ENCODE results near the gene MYT1. TPM values are rescaled to one million over a fixed set of nuclear protein-coding genes. Genes with fewer than 3 reads are reported as not detected.

MYT1 gene
- total and polyA plus RNA-seq, 9 of the 15 experiments (the other 6 are each of a cell fraction or from before 2014, with no cell fraction given): 0.02 to 0.12 (median 0.06) TPM; not detected in 4

DNA sequence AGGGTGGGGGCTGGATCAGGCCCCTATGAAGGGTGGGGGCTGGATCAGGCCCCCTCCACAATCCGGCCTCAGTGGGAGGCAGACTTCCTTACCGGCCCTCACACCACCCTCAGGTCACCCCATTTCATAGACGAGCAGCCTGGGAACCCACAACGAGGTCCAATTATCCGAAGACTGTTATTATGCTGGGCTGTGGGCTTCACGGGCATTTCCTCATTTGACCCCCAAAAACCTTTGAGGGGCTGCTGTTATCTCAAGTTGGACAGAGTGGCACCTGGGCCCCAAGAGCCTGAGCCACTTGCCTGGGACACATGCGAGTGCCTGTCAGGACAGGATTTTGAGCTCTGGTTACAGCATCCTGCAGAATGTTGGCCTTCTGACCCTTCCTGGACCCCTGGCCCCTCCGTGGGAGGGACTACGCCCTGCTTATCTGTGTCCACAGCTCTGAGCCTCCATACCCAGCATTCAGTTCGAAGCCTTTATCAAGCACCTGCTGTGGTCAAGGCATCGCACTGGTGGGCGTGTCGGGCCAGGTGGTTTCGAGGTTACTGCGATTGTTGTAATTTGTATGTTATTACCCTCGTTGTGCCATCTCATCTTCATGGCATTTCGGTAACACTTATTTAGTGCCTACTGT is 56.8 kb downstream of the MYT1 start (continued):
- TF ChIP-seq, protein P1, sequence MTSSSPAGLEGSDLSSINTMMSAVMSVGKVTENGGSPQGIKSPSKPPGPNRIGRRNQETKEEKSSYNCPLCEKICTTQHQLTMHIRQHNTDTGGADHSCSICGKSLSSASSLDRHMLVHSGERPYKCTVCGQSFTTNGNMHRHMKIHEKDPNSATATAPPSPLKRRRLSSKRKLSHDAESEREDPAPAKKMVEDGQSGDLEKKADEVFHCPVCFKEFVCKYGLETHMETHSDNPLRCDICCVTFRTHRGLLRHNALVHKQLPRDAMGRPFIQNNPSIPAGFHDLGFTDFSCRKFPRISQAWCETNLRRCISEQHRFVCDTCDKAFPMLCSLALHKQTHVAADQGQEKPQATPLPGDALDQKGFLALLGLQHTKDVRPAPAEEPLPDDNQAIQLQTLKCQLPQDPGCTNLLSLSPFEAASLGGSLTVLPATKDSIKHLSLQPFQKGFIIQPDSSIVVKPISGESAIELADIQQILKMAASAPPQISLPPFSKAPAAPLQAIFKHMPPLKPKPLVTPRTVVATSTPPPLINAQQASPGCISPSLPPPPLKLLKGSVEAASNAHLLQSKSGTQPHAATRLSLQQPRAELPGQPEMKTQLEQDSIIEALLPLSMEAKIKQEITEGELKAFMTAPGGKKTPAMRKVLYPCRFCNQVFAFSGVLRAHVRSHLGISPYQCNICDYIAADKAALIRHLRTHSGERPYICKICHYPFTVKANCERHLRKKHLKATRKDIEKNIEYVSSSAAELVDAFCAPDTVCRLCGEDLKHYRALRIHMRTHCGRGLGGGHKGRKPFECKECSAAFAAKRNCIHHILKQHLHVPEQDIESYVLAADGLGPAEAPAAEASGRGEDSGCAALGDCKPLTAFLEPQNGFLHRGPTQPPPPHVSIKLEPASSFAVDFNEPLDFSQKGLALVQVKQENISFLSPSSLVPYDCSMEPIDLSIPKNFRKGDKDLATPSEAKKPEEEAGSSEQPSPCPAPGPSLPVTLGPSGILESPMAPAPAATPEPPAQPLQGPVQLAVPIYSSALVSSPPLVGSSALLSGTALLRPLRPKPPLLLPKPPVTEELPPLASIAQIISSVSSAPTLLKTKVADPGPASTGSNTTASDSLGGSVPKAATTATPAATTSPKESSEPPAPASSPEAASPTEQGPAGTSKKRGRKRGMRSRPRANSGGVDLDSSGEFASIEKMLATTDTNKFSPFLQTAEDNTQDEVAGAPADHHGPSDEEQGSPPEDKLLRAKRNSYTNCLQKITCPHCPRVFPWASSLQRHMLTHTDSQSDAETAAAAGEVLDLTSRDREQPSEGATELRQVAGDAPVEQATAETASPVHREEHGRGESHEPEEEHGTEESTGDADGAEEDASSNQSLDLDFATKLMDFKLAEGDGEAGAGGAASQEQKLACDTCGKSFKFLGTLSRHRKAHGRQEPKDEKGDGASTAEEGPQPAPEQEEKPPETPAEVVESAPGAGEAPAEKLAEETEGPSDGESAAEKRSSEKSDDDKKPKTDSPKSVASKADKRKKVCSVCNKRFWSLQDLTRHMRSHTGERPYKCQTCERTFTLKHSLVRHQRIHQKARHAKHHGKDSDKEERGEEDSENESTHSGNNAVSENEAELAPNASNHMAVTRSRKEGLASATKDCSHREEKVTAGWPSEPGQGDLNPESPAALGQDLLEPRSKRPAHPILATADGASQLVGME (CRISPR knock-in tag; IDR thresholded peaks at IDR 0.05): no peak
- TF ChIP-seq ELF1 (tag; IDR thresholded peaks at IDR 0.05): peak; percentile 37; the same call in 1 of the 2 replicates
- no peak for TF ChIP-seq HNRNPLL (IDR thresholded peaks at IDR 0.05; ENCODE audit: low read depth, low read length, poor library complexity, severe bottlenecking)
- TF ChIP-seq RB1 (IDR thresholded peaks at IDR 0.05; ENCODE audit: low read depth): no peak
- TF ChIP-seq ZNF766 (CRISPR knock-in tag; conservative IDR thresholded peaks at IDR 0.05): peak; percentile 85
- TF ChIP-seq NELFE (IDR thresholded peaks at IDR 0.05; ENCODE audit: insufficient read depth, insufficient read length): no peak
- TF ChIP-seq, protein P2, sequence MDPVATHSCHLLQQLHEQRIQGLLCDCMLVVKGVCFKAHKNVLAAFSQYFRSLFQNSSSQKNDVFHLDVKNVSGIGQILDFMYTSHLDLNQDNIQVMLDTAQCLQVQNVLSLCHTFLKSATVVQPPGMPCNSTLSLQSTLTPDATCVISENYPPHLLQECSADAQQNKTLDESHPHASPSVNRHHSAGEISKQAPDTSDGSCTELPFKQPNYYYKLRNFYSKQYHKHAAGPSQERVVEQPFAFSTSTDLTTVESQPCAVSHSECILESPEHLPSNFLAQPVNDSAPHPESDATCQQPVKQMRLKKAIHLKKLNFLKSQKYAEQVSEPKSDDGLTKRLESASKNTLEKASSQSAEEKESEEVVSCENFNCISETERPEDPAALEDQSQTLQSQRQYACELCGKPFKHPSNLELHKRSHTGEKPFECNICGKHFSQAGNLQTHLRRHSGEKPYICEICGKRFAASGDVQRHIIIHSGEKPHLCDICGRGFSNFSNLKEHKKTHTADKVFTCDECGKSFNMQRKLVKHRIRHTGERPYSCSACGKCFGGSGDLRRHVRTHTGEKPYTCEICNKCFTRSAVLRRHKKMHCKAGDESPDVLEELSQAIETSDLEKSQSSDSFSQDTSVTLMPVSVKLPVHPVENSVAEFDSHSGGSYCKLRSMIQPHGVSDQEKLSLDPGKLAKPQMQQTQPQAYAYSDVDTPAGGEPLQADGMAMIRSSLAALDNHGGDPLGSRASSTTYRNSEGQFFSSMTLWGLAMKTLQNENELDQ (CRISPR knock-in tag; IDR thresholded peaks at IDR 0.05; ENCODE audit: borderline replicate concordance): no peak
- TF ChIP-seq YBX1 (IDR thresholded peaks at IDR 0.05): no peak
- TF ChIP-seq ETS2 (tag; IDR thresholded peaks at IDR 0.05; ENCODE audit: borderline replicate concordance, poor library complexity, severe bottlenecking): no peak
- peak; percentile 17 for TF ChIP-seq MEIS2 (IDR thresholded peaks at IDR 0.05; ENCODE audit: partially characterized antibody)
- TF ChIP-seq ETV5 (CRISPR knock-in tag; IDR thresholded peaks at IDR 0.05; ENCODE audit: low read depth): no peak
- TF ChIP-seq NEUROD1 (IDR thresholded peaks at IDR 0.05; ENCODE audit: borderline replicate concordance, low read depth, low read length, partially characterized antibody): peak; percentile 72
- TF ChIP-seq, protein P3, sequence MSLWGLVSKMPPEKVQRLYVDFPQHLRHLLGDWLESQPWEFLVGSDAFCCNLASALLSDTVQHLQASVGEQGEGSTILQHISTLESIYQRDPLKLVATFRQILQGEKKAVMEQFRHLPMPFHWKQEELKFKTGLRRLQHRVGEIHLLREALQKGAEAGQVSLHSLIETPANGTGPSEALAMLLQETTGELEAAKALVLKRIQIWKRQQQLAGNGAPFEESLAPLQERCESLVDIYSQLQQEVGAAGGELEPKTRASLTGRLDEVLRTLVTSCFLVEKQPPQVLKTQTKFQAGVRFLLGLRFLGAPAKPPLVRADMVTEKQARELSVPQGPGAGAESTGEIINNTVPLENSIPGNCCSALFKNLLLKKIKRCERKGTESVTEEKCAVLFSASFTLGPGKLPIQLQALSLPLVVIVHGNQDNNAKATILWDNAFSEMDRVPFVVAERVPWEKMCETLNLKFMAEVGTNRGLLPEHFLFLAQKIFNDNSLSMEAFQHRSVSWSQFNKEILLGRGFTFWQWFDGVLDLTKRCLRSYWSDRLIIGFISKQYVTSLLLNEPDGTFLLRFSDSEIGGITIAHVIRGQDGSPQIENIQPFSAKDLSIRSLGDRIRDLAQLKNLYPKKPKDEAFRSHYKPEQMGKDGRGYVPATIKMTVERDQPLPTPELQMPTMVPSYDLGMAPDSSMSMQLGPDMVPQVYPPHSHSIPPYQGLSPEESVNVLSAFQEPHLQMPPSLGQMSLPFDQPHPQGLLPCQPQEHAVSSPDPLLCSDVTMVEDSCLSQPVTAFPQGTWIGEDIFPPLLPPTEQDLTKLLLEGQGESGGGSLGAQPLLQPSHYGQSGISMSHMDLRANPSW (CRISPR knock-in tag; IDR thresholded peaks at IDR 0.05): no peak; the same call in 1 of the 2 replicates
- peak; percentile 100 for TF ChIP-seq CBFA2T3 (IDR thresholded peaks at IDR 0.05)
- TF ChIP-seq HDAC6 (IDR thresholded peaks at IDR 0.05; ENCODE audit: low read depth, low read length): no peak
- no peak for TF ChIP-seq ZNF764 (CRISPR knock-in tag; IDR thresholded peaks at IDR 0.05; ENCODE audit: low read depth)
- no peak for TF ChIP-seq U2AF2 (optimal IDR thresholded peaks at IDR 0.05; ENCODE audit: low read depth, low read length)
